NCI-H1436 treated with DMSO at 0.1 percent for 48 hours (cell line): ENCODE results near the gene FTCD.
"Not testable (repeated sequence)": the region's sequence is repeated elsewhere in the genome, so short reads cannot be mapped to it uniquely, and the experiment has no call there.

Source experiments
- DNase-seq: peaks from one replicate; lab custom pipeline; 2025; lab: John Stamatoyannopoulos, UW

FTCD gene

GRCh38 chr21:46155514-46156377 lies at the start of gene FTCD:
Gene FTCD (minus strand): TSS chr21:46155579. CDS start chr21:46155523, 56 bp downstream.
- DNase-seq: no peak

GRCh38 chr21:46205166-46205565 lies 49.8 kb upstream of the FTCD start:
- DNase-seq: no peak

DNA sequence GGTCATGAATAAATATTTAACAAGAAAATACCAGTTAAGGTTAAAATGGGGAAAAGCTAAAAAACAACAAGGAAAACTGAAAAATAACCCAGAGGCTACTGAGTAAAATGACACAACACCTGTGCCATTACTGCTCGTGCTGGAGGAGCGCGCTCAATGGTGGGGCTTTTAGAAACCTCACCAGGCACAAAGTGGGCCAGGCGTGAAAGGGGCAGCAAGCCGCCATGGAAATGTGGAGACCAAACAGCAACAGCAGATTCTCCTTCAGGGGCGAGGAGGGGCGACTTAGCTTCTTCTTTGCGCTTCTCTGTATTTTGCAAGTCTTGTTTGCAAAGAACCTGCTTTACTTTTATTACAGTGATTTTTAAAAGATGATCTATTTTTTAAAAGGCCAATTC lies 47.8 kb upstream of the FTCD start:
- DNase-seq: no peak

DNA sequence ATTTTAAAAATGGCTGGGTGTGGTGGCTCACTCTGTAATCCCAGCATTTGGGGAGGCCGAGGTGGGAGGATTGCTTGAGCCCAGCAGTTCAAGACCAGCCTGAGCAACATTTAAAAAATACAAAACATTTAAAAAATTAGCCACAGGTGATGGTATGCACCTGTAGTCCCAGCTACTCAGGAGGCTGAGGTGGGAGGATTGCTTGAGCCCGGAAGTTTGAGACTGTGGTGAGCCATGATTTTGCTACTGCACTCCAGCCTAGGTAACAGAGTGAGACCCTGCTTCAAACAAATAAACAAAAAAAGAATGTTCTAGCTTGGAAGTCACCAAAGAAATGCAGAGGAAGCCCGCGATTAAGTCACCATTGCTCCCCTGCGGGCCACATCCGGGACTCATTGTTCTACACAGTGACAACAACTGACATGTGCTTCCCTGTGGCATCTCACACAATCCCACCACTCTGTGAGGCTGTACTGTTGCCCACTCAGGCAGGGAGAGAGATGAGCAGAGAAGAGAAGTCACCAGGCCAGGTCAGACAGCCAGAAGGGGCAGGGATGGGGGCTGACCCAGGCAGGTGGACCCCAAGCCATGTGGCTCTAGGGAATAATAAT lies 47.3 kb upstream of the FTCD start:
- no peak for DNase-seq

- DNase-seq: not testable (repeated sequence)
These were observed 45.8 kb upstream of the FTCD start for GRCh38 chr21:46200877-46201803.

DNA sequence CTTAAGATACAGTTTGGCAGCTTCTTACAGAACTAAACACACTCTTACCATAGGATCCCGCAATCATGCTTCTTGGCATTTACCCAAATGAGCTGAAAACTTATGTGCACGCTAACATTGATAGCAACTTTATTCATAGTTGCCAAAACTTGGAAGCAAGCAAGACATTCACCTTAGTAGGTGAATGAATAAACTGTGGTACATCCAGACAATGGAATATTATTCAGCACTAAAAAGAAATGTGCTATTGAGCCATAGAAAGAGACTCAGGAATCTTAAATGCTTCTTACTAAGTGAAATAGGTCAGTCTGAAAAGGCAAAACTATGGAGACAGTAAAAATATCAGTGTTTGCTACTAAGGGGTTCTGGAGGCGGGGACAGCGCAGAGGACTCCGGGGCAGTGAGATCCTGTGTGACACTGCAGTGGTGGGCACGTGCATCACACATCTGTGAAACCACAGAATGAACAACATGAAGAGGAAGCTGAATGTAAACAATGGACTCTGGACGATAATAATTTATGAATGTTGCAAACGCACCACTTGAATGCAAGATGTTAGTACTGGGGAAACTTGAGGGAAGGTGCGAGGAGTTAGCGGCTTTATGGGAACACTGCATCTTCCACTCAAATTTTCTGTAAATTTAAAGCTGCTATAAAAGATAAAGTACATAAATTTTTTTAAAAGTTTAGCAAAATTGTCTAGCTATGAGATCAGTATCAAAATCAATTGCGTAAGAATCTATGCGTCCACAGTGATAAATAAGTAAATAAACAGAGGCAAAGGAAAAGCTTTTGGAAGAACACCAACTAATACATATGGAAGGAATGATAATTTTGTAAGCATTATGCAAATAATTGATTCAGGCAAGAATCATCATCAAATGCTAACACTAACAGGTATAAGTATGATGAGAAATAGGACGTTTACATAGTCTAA lies 44.3 kb upstream of the FTCD start:
- no peak for DNase-seq

DNA sequence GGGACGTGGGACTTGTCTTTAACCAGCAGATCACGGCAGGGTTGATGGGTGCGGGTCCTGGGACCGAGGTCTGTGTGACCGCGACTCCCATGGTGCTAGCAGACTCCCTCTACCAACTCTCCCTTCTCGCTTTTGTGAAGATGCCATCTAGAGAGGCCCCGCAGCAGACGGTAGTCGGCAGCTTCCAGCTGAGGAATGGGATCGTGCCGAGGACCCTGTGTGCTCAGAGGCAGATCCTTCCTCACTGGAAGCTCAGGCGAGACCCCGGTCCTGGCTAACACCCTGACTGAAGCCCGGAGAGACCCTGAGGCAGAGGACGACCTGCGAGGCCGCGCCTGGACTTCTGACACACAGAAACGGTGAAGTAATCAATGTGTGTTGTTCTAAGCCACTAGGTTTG lies 41.4 kb upstream of the FTCD start:
- DNase-seq: no peak

DNA sequence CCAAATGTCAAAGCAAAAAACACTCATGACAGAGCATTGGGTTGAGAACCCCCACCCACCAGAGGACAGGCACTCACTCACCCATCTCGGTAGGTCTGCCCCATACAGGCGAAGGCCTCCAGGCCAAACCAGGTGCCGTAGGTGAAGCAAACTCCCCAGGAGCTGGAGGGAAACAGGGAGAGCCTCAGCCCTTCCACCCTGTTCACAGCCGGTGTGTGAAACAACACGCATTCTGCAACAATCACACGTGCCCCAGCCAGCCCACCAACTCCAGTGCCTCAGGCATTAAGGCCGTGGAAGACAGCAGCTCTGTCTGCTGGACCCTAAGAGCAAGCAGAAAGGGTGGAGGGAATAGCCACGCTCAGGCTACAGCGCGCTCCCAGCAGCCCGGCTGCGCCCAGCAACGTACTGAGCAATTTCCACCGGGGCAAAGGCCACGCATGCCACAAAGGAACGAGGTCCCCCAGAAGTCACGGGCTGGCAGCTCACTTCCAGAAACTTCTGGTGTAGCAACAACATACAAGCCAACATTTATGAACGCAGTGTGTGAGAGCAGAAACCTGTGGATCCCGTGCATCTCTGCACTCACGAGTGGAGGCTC lies 40.3 kb upstream of the FTCD start:
- no peak for DNase-seq

- no peak for DNase-seq
These were observed 39.3 kb upstream of the FTCD start for GRCh38 chr21:46194374-46195334.

DNA sequence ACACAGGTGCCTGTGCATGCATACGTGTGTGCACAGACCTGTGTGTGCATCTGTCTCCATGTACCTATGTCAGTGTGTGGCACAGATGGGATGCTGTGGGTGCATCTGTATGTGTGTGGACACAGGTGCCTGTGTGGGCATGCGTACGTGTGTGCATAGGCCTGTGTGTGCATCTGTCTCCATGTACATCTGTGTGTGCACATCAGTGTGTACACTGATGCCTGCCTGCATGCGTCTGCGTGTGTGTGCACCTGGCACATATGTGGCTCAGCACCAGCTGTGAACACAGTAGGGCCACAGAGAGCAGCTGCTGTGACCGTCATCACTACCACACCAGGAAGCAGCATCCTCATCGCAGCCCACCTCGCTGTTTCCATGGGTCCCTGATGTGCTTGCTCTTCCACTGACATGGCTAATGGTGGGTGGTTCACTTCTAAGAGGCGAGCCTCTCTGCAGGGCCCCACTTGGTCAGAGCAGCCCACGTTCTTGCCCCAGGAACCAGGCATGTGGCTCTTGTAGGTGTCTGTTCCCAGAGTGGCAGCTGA lies 38.5 kb upstream of the FTCD start:
- no peak for DNase-seq

GRCh38 chr21:46191686-46192575 lies 36.6 kb upstream of the FTCD start:
- no peak for DNase-seq

DNA sequence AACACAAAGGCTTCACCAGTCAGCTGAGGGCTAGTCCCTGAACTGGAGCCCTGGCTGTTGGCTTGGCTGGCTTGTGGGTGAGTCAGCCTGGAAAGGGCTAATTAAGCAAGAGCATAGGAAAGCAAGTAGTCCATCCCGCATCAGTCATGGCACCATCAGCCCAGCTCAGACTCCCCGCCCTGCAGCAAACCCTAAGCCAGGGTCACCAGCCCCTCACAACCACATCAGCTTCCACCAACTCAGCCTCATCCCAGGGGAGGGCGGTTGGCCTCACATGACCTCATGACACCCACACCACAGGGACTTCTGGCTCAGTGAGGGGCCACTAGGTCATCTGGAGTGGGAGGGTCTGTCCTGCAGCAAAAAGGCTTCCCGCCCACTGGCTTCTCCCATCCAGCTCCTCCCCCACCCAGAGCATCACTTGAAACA lies 35.9 kb upstream of the FTCD start:
- no peak for DNase-seq

- DNase-seq: no peak
These were observed 35.2 kb upstream of the FTCD start for GRCh38 chr21:46190491-46191131.

- DNase-seq: no peak
These were observed 34.6 kb upstream of the FTCD start for GRCh38 chr21:46189959-46190490.

- DNase-seq: no peak
These were observed 34.0 kb upstream of the FTCD start for GRCh38 chr21:46189213-46189958.

DNA sequence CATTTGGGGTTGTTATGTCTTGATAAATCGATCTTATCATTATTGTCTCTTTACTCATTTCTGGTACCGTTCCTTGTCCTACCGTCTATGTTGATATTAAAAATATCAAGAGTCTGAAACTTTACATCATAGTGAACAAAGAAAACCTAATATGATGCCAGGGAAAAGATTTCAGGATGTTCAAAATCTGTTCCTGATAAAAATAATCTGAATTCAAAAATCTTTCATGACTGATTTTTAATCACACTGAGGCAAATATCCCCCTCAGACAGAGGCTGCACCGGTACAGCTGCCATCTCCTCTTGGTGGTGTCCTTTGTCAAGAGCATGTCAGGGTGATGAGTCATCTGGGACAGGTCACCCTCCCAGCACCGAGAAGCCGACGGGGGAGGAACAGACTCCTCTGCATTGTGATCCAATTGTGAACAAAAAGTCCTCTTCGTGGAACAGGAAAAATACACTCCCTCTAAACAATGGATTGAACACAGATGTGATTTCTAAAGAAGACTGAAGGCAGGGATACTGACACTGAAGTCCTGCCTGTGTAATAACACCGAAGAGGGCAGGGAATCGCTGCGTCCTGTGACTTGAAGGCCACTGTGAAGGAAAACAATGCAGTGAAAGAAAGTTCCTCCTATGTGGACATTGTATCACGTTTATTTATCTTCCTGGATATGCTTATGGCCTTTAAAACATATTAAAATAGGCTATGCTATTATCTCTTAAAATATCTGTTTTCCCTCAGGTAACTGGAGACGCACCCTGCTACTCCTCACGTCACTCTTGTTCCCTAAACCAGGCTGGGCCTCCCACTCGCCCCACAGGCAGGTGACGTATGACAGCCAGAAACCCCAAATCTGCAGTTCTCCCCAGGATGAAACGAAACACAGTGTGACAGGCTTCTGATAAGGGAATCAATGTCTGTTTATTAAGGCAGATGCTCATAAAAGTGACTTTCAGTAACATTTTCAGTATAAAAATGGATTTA lies 33.1 kb upstream of the FTCD start:
- no peak for DNase-seq
